ENCODE data around the gene LRRC55.

The LRRC55 gene

DNA sequence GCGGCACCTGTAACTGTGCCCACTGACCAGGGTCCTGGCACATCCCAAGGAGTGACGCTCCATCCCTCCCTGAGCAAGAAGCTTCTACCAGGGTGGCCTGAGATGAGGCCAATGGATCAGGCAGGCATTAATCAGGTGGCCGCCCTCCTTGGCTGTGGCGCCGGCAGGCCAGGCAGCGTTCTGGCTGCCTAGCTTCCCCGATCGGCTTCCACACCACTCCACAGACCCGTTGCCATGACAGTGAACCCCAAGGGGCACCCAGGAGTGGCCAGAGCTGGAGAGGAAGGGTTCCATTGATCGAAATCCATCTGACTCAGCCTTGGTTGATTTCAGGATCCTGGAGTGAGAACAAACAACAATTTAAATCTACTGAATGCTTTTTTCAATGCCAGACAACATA lies 20.5 kb downstream of the LRRC55 start:
- DNase-seq (no peak), ATAC-seq (no peak)

DNA sequence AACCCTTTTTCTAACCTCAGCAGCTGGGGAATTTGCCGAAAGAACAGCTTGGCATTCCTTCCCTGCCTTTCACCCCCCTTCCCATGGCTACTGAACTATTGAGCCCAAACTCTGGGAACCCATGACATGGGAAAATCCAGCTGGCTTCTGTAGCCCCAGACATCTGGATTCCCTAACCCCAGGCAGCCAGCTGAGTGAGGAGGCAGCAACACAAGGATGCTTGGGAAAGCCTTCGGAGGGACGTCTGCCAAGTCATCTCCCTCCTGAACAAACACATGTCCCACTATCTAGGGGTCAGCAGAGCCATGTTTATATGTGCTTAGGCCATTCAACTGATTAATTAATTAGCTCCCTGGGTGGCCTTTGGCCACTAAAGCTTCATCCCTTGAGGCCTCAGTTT lies 21.6 kb downstream of the LRRC55 start:
- DNase-seq: no peak

DNA sequence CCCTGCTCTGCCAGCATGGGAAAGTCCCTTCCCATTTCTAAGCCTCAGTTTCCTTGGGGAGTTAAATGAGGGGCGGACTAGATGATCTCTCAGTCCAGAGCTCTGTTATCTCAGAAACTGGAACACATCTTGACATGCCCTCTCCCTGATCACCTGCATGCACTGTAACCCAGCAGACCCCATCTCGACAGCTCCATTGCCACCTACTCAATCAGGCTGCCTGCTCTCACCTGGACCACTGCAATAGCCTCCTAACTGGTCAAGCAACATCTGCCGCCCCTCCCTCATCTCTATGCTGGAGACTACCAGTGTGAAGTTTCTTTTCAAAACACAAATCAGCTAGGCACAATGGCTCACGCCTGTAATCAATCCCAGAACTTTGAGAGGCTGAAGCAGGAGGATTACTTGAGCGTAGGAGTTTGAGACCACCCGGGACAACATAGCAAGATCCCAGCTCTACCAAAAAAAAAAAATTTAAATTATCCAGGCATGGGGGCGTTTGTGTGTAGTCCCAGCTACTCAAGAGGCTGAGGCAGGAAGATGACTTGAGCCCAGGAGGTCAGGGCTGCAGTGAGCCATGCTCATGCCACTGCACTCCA lies 22.2 kb downstream of the LRRC55 start:
- no peak for ATAC-seq
- no peak for DNase-seq

More for the DNA sequence above, 21.6 kb downstream of the LRRC55 start:
- ATAC-seq: no peak

DNA sequence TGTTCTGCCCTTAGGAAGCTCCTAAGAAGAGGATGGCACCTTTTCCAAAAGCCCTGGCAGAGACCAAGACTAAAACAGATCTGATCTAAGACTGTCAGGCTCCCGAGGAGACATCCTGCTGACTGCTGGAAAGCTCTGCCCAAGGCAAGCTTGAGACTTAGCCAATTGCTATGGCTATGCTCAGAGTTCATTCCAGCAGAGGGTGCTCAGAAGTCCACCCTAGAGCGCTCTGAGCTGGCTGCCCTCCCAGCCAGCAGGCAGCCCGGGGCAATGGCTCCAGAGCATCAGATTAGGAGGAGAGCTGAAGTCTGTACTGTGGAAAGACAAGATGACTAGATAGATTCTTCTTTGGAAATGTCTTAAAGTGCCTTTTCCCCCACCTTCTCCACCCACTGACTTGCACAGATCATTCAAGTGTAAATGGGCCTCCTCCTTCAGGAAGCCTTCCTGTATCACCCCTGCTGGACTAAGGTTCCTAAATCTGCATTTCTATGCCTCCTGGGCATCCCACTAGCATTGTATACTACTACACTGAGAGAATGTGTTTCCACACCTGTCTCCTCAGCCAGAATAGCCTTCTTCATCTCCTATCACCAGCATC lies 23.4 kb downstream of the LRRC55 start:
- ATAC-seq: no peak
- DNase-seq: no peak

DNA sequence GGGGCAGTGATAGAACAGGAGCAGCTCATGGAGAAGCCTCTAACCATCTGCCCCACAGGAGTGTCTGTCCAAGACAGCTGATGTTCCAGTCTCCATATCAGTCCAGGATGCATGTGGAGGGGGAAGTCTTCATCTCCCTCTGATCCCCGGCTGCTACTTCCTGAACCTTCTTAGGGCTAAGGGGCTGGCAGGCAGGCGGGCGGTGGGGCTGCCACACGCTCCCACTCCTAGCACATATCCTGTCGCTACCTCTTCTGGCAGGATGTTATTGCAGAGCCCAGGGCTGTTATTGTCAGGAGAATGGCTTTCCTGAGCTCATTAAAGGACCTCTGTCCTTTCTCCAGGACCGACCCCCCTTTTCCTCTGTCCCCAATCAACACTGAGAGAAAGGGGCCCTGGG lies 25.4 kb downstream of the LRRC55 start:
- ATAC-seq (no peak), DNase-seq (no peak)

DNA sequence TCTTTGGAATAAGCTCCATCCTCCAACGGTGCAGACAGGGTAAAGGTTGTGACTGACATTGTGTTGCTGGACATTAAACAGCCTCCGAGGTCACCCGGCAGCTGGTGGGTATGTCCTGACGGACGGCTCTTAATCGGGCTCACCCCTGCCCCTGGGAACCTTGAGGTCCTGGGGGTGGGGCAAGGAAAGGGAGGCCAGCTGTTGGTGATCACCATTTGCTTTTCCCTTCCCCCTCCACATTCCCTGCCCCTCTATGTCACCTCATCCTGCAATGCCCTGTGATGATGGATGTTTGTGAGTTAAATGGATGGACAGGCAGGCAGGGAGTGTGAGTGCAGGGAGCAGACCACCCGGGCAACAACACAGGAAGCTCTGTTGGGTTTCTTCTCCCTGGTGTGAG lies 29.0 kb downstream of the LRRC55 start:
- ATAC-seq (no peak), DNase-seq (no peak)

DNA sequence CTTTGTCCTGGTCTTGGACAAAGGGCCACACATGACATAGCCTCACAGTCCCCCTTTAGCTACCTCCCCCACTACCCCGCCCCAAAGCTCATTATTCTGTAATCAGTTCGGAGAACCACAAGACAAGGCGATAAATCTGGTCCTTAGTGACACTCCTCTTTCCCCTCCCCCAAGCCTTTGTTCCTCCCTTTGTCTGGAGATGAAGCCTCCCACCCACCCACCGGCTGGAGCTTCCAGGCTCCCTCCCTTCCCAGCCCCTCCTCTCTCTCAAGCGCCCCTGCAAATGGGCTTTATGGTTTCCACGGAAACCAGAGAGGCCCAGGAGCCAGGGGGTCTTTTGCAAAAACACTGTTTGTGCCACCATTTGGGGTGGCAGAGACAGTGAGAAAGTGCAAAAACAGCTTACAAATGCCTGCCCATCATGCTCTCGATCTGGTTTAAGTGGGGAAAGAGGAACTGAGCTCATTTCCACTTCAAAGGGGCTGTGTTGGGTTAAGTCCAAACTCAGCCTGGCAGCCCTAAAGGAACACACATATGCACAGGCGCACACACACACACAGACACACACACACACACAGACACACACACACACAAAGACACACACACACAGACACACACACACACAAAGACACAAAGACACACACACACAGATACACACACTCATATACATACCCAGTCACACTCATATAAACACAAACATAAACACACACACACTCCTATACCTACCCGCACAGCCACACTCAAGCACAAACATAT lies 31.8 kb downstream of the LRRC55 start:
- ATAC-seq (no peak), DNase-seq (no peak)

DNA sequence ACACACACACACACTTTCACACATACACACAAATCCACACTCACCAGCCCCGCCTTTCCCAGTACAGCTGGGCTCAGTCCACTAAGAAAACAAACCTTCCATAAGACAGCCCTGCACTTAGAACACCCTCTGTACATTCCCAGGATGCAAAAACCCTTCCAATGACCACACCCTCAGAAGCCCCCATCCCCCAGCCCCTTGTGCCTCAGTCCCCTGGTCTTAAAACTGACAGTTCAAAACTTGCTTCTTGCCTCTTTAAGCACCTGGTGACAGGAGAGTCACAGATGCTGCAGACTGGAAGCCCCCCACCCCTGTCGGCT lies 32.3 kb downstream of the LRRC55 start:
- ATAC-seq (no peak), DNase-seq (no peak)

DNA sequence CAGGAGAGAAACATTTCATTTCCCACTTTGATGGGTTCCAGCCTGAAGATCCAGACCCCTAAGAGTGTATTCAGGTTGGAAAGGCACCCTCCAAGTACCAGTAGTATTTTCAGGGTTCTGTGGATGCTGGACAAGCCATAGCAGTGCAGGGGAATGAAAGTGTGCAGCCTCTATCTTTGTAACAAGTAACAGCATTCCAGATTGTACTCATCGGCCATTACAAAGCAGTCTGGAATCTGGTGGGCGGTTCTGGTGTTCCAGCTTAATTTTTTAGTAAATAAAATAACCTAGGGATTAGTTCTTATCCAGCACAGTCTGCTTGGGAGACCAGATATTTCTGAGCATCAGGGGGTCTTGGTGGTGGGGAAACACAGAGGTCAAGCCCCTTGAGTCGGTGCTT lies 32.7 kb downstream of the LRRC55 start:
- no peak for DNase-seq
- ATAC-seq: no peak

DNA sequence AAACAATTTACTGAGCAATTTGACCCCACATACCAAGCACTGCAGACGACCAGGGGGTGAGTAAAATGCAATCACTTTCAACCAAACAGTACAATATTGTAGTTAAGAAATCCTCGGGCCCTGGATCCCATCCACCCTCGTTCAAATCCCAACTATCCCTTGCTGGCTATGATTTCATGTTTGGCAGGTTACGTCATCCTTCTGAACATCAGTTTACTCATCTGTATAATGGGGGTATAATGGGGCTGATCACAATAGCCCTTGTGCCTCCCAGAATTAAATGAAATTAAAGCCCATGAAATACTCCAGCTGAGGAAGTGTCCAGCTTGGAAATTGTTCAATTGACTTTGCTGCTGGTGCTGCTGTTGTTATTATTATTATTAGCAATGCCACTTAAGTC lies 34.7 kb downstream of the LRRC55 start:
- DNase-seq (no peak), ATAC-seq (no peak)

DNA sequence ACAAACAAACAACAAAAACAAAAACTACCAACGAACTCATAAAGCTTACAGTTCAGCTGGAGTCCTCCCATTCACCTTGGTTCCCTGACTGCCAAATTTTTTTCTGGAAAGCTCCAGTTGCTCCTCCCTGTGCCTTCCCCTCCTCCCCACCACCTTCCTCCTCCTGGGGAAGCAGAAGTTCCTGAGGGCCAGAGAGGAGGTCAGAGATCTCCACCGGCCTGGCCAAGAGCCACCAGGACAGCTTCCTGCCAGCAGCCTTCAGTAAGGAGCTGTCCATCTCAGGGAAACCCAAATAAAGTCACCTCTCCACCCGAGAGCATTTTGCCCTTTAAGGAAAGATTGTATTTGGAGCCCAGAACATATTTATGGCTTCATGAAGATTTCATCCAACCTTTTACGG lies 35.3 kb downstream of the LRRC55 start:
- no peak for DNase-seq

DNA sequence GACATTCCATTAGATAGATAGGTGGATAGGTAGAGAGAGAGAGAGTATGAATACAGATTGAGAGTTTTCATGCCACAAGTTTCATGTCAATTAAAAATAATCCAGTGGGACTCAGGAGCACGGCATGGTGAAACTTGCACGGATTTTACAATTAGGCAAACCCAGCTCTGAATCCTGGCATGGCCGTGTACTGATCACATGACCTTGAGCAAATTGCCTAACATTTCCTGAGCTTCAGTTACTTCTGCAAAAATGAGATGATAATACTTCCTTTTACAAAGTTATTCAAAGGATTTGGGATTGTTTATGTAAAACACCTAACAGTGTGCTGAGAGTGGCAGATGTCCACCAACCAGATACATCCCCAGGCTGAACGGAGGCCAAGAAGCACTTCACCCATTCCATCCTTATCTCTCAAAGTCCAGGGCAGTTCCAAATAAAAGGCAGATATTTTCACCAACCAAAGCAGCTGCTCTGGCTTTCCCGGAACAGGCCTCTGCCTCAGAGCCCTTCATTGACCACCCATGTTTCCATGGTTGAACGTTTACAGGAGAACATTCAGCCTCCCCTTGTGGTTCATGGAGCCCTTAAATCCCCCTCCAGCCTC lies 37.4 kb downstream of the LRRC55 start:
- no peak for DNase-seq
- no peak for ATAC-seq

More for the DNA sequence above, 35.3 kb downstream of the LRRC55 start:
- ATAC-seq: no peak

DNA sequence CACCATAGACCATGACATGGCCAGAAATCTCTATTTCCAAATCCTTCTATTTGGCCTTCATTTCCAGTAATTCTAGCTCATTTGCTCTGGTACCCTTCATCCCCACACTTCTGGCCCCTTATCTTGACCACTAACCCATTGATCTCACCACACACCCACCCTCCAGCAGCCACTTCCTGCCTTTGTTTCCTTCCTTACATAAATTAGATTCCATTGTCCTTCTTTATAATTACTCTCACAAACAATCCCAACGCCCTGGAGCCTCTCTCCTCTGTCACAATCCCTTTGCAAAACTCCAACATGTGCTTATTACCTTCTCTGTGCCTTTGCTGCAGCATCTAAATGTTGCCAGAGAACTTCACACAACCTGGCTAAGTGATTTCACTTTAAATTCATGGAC lies 40.5 kb downstream of the LRRC55 start:
- ATAC-seq (no peak), DNase-seq (no peak)

DNA sequence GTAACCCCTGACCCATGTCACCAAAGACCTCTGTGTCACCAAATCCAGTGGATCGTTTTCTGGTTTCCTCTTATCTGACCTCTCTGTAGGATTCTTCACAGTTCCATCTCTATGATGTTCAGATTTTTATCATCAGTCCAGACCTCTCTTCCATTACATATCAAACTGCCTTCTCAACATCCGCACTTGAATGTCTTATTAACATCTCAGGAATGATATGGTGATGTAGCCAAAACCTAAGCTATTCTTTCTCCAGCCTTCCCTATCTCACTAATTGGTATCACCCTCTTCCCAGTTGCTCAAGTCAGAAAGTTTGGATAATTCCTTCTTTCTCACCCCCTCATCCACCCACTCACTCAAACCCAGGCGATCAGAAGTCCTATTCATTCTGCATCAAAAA lies 41.8 kb downstream of the LRRC55 start:
- DNase-seq (no peak), ATAC-seq (no peak)

DNA sequence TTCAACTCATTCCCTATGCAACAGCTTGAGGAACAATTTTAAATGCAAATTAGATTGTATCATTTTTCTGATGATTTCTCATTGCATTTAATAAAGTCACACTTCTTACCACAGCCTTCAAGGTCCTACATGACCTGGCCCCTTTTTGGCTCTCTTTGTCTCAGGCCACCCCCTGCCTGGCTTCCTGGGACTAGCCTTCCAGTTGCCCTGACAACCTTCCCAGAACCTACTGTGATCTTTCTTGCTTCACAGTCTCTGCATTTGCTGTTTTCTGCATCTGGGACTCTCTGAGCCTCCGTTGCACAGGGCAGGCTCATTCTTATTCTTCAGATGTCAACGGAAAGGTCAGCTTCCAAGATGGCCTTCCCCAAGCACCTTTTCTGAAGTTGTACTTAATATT lies 42.4 kb downstream of the LRRC55 start:
- DNase-seq (no peak), ATAC-seq (no peak)

DNA sequence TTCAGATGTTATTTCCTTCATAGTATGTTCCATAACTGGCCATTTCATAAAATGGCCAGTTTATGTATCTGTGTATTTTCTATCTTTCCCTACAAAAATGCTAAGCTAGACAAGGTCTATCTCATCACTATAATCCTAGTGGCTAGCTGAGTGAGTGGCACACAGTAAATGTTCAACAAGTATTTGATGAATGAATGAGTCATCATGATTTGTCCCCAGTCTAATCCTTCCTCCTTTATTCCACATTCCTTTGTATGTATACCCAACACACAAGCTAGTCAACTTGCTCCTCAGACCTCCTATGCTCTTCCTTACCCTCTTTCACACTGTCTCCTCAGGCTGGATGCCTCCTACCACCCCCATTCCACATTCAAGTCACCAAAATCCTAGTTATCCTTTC lies 42.8 kb downstream of the LRRC55 start:
- no peak for ATAC-seq
- DNase-seq: no peak

DNA sequence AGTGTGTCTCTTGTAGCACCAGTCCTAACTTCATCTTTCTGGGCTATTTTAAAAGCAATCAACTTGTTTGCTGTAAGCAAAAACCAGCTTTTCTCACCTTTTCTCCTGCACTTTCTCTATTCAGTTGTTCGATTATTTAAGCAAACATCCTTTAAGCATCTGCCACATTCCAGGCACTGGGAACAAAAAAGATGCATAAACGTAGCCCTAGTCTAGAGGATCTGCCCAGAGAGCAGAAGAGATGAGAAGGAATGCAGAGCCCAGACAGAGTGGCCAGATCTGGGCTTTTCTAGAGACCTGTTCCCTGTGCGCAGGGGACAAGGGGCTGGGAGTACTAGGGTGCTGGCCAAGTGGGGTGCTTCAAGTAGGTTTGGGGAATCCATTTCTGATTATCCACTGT lies 46.8 kb downstream of the LRRC55 start:
- no peak for DNase-seq
- no peak for ATAC-seq

DNA sequence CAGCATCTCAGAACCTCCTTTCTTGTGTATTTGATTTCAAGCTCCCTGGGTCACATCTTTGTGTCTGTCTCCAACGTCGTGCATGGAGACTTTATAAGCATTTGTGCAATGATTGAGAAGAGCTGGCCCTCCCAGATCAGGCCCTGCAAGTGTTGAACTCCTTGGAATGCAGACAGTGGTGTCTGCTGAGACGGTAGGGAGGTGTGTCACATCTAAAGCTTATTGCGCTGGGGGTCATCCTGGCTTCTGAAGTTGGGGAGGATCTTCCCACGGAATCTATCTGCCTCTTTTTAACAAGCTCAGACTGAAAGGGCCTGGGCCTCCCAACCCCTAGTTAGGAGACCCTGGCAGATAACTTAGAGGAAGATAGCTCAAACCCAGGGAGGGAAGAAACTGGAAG lies 48.6 kb downstream of the LRRC55 start:
- DNase-seq: no peak
- ATAC-seq: no peak

DNA sequence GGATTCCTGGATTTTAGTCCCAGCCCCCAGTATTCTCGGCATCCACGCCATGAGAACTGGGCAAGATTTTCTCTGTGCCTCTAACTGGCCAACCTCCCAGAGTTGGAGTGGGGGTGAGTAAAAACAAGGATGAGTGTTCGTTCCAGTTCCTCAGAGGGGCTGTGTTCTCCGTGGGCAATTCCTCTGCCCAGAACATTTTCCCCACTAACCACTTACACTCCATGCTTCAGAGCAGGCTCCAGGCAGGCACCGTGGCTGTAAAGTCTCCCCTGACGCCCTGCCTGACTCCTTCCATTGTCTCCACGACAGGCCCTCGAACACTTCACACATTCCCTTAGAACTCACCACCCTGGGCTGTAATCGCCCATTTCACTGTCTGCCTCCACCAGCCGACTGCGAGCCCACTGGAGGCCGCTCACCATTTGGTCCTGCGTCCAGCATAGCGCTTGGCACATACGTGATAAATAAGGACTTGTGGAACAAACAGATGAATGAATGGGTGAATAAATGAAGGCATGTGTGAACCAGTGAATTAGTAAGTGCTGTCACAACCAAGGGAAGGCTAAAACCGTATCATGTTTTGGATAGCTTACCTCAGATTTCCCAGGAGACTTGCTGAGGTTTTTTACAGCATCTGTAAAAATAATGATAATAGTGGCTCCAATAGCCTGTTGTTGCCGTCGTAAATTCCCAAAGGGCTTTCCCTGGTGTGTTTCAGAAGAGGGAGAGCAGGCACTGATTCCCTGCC lies 49.2 kb downstream of the LRRC55 start:
- no peak for ATAC-seq
- DNase-seq: no peak

DNA sequence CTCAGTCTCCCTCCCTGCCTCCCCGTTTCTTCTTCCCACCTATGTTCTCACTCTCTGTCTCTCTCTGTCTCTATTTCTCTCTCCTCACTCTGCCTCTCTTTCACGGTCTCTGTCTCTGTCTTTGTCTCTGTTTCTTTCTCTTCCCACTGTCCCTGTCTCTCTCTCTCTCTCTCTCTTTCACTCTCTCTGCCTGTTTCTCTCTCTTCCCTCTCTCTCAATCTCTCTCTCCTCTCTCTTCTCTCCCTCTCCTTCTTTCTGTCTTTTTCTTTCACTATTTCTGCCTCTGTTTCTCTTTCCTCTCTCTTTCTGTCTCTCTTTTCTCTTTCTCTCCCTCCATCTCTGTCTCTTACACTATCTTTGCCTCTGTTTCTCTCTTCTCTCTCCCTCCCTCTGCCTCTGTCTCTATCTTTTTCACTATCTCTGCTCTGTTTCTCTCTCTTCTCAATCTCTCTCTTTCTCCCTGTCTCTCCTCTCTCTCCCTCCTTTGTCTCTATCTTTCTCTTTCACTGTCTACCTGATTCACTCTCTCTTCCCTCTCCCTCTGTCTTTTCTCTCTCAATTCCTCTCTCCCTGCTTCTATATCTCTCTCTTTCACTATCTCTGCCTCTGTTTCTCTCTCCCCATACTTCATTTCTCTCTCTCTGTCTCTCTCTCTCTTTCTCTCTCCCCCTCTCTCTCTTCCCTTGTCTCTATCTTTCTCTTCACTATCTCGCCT lies 49.9 kb downstream of the LRRC55 start:
- DNase-seq: no peak
- no peak for ATAC-seq

DNA sequence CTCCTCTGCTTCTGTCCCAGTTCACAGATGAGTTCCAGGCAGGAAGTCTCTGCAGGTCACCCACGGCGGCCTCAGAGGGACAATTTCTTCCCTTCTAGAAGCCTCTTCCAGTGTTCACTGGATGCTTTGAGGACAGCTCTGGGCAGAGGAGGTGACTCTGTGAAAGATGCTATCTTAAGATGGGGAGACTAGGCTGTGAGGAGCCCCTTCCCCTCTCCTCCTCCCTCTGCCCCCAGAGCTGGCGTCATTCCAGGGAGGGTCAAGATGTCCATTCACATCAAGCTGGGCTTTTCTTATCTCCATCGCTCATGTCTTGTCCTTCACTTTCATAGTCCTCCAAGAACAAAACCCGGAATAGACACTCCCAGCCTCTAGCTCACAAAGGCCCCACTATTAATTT lies 51.9 kb downstream of the LRRC55 start:
- ATAC-seq: no peak
- no peak for DNase-seq

Data from stimulated activated naive CD8-positive, alpha-beta T cell treated with anti-CD3 and anti-CD28 coated beads, Interleukin-15, Interleukin-2, amounts not matched to agents 100 U/mL and 50 U/mL, for 24 hours (primary cell).